CD14-positive monocyte (primary cell): ENCODE results near the gene DPH7. TPM values are rescaled to one million over a fixed set of nuclear protein-coding genes. Genes with fewer than 3 reads are reported as not detected.

ENCODE experiments used
- DNase-seq, 3 donors: peaks; one replicate each; pipeline ENCODE4 v3.0.0-alpha.2; 2011 to 2022
- H2AFZ ChIP-seq: 2 replicates; pipeline ENCODE4 v1.6.0; 2012; ENCODE audit warnings: mild to moderate bottlenecking, low read depth, low read length, inconsistent platforms; ENCODE audit not compliant: insufficient read depth, poor library complexity, severe bottlenecking
- H3K27ac ChIP-seq, 2 donors: 1 replicate in 1 of 2; 2 replicates in 1 of 2; pipeline ENCODE4 v1.5.1; 2012 to 2013; ENCODE audit warnings: low read length in 2 of 2, control low read depth in 1 of 2, inconsistent platforms in 1 of 2, low read depth in 1 of 2, mild to moderate bottlenecking in 1 of 2
- H3K27me3 ChIP-seq, 2 donors: one replicate each; pipeline versions ENCODE4 v1.6.0 to v1.6.1; 2011 to 2013; ENCODE audit warnings: low read length in 2 of 2; ENCODE audit not compliant: control insufficient read depth in 2 of 2, insufficient read depth in 2 of 2
- H3K36me3 ChIP-seq, 2 donors: replicated peaks in 1 of 2; 1 replicate in 1 of 2; 2 replicates in 1 of 2; pipeline versions ENCODE4 v1.5.1 to v1.6.1; 2012 to 2013; ENCODE audit warnings: low read length in 2 of 2, control low read depth in 1 of 2, inconsistent platforms in 1 of 2, mild to moderate bottlenecking in 1 of 2; ENCODE audit not compliant: insufficient read depth in 2 of 2, control insufficient read depth in 1 of 2
- H3K4me1 ChIP-seq, 2 donors: 1 replicate in 1 of 2; 2 replicates in 1 of 2; pipeline versions ENCODE4 v1.5.1 to v1.6.1; 2012 to 2013; ENCODE audit warnings: low read length in 2 of 2, control low read depth in 1 of 2, inconsistent platforms in 1 of 2, mild to moderate bottlenecking in 1 of 2, moderate library complexity in 1 of 2; ENCODE audit not compliant: insufficient read depth in 2 of 2, control insufficient read depth in 1 of 2
- H3K4me2 ChIP-seq: replicated peaks from 2 replicates; pipeline ENCODE3; 2012; ENCODE audit warnings: low read length, moderate library complexity, mild to moderate bottlenecking; ENCODE audit not compliant: poor library complexity, severe bottlenecking; ENCODE audit errors: extremely low read depth
- H3K4me3 ChIP-seq, 3 experiments: fragments of 200-600 bp in 1 of 3; sonication (generic) in 1 of 3; replicated peaks in 1 of 3; 1 replicate in 2 of 3; 2 replicates in 1 of 3; pipeline ENCODE4 v1.5.1; 2011 to 2013; ENCODE audit warnings: low read length in 3 of 3, mild to moderate bottlenecking in 3 of 3, control low read depth in 2 of 3, low read depth in 2 of 3, inconsistent platforms in 1 of 3, moderate library complexity in 1 of 3
- H3K79me2 ChIP-seq: 2 replicates; pipeline ENCODE4 v1.6.0; 2012; ENCODE audit warnings: mild to moderate bottlenecking, control low read depth, inconsistent platforms, low read length, moderate library complexity; ENCODE audit not compliant: insufficient read depth
- H3K9ac ChIP-seq: 2 replicates; pipeline ENCODE4 v1.6.0; 2017; ENCODE audit warnings: low read length, mild to moderate bottlenecking; ENCODE audit not compliant: insufficient read depth, poor library complexity, severe bottlenecking
- H3K9me3 ChIP-seq, 2 donors: replicated peaks in 1 of 2; 1 replicate in 1 of 2; 2 replicates in 1 of 2; pipeline versions ENCODE4 v1.5.1 to v1.6.1; 2012 to 2013; ENCODE audit warnings: low read length in 2 of 2, control low read depth in 1 of 2; ENCODE audit not compliant: control insufficient read depth in 1 of 2, insufficient read depth in 1 of 2
- H4K20me1 ChIP-seq: 2 replicates; pipeline ENCODE4 v1.6.0; 2012; ENCODE audit warnings: mild to moderate bottlenecking, low read length, control low read depth, moderate library complexity; ENCODE audit not compliant: insufficient read depth
- H3K27ac Mint-ChIP-seq, 7 donors: one replicate each; pipeline ENCODE4 v1.8.0; 2020; ENCODE audit warnings: mild to moderate bottlenecking in 7 of 7, mixed read lengths in 7 of 7, moderate library complexity in 6 of 7, inconsistent platforms in 2 of 7
- H3K27me3 Mint-ChIP-seq, 3 donors: one replicate each; pipeline ENCODE4 v1.8.0; 2021 to 2022; ENCODE audit warnings: low read depth in 3 of 3, mild to moderate bottlenecking in 3 of 3, mixed read lengths in 3 of 3, moderate library complexity in 3 of 3, inconsistent platforms in 1 of 3
- H3K36me3 Mint-ChIP-seq, 2 donors: one replicate each; pipeline ENCODE4 v1.8.0; 2020; ENCODE audit warnings: mixed read lengths in 2 of 2, inconsistent platforms in 1 of 2, mild to moderate bottlenecking in 1 of 2
- H3K4me1 Mint-ChIP-seq: one replicate; pipeline ENCODE4 v1.8.0; 2020; ENCODE audit warnings: mild to moderate bottlenecking, mixed read lengths
- H3K4me3 Mint-ChIP-seq, 2 donors: one replicate each; pipeline ENCODE4 v1.8.0; 2020; ENCODE audit warnings: mild to moderate bottlenecking in 2 of 2, mixed read lengths in 2 of 2, moderate library complexity in 1 of 2
- H3K9me3 Mint-ChIP-seq, 7 donors: one replicate each; pipeline ENCODE4 v1.8.0; 2020 to 2022; ENCODE audit warnings: mixed read lengths in 7 of 7, mild to moderate bottlenecking in 6 of 7, moderate library complexity in 6 of 7, inconsistent platforms in 2 of 7
- CTCF ChIP-seq: fragments of 200-600 bp; IDR thresholded peaks from one replicate; pipeline ENCODE4 v1.8.0; 2022; ENCODE audit warnings: antibody characterized with exemption, mild to moderate bottlenecking
- WGBS: methylation state at CpG from one replicate; pipeline ENCODE4 v1.1.5; 2013; ENCODE audit warnings: missing lambda C conversion rate; ENCODE audit not compliant: insufficient coverage; 5-methylcytosine and 5-hydroxymethylcytosine counted together
- intact Hi-C, 2 donors: fragments of 100-400 bp; cut with micrococcal nuclease; formaldehyde crosslinking; loops; one replicate each; pipeline versions ENCODE4 v1.15.0 to v1.15.1; 2023
- polyA plus RNA-seq, 3 donors: library from polyadenylated mRNA; depleted of rRNA in 1 of 3; unstranded in 2 of 3; stranded (reverse) in 1 of 3; fragments of 300-500 nt in 2 of 3; fragments of >200 nt in 1 of 3; fragmentation: Illumina TruSeq in 2 of 3; gene quantifications; 1 replicate in 2 of 3; 2 replicates in 1 of 3; pipeline ENCODE4 v1.2.3, GENCODE V29; 2012 to 2021

DPH7 gene
- polyA plus RNA-seq, 3 donors = 13.1 to 45.6 (median 14.2) TPM

DNA sequence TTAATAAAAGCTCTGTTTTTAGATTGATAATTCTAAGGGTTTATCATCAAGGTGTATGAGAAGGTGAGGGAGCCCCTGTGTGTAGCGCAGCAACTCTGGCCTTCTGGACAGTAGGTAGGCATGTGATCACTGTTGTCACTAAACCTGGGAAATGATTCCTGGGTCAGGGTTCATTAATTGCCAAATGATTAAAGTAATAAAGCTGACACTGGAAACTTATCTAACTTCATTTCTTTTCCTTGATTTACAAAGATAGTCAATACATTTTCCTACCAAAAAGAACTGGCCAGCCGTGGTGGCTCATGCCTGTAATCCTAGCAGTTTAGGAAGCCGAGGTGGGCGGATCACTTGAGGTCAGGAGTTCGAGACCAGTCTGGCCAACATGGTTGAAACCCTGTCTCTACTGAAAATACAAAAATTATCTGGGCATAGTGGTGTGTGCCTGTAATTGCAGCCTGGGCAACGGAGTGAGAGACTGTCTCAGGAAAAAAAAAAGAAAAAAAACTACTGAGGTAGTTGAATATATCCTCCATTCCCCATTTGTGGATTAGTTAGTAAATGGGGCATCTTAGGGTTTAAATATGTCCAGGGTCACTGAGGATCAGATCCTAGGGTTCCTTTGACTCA is 42.5 kb upstream of the DPH7 start:
- Mint-ChIP-seq H3K9me3 (no peaks in the 10 kb centered on the region), H3K27ac (peak overlapping the region in 2 of 7 donors; percentile 1 to 37), H3K4me3 (no peak overlapping the region), H3K27me3 (no peaks in the 10 kb centered on the region), H3K4me1 (peaks cover 45% of the 10 kb centered on the region), H3K36me3 (peaks cover 5 to 25% of the 10 kb centered on the region in 2 donors)
- Histone ChIP-seq H4K20me1 (peaks cover 77% of the 10 kb centered on the region), H3K4me2 (no peak overlapping the region), H2AFZ (no peak overlapping the region), H3K27ac (no peak overlapping the region), H3K4me3 (no peak overlapping the region), H3K27me3 (no peaks in the 10 kb centered on the region), H3K9ac (no peak overlapping the region), H3K9me3 (no peaks in the 10 kb centered on the region), H3K36me3 (peaks cover 4 to 13% of the 10 kb centered on the region in 2 donors), H3K79me2 (peaks cover 93% of the 10 kb centered on the region), H3K4me1 (peaks cover 46 to 58% of the 10 kb centered on the region in 2 donors)
- intact Hi-C loops = no loop called here
- DNase-seq = no peak
- 74% methylated on average over 2 of the region's 6 CpGs for WGBS
- peak; percentile 48 for TF ChIP-seq CTCF

- Histone ChIP-seq H3K36me3 (peaks cover 7 to 20% of the 10 kb centered on the region in 2 donors), H3K4me1 (peaks cover 40 to 52% of the 10 kb centered on the region in 2 donors), H3K9me3 (no peaks in the 10 kb centered on the region), H3K4me2 (no peak overlapping the region), H4K20me1 (peaks cover 78% of the 10 kb centered on the region), H3K9ac (no peak overlapping the region), H2AFZ (no peak overlapping the region), H3K27ac (peak overlapping the region in 1 of 2 donors; percentile 53), H3K79me2 (peaks cover 90% of the 10 kb centered on the region), H3K4me3 (peak overlapping the region in 1 of 3 experiments; percentile 33), H3K27me3 (no peaks in the 10 kb centered on the region)
- H3K9me3 Mint-ChIP-seq = no peaks in the 10 kb centered on the region
- H3K4me3 Mint-ChIP-seq = peak overlapping the region in 1 of 2 donors; percentile 7
- TF ChIP-seq CTCF = no peak
- DNase-seq = no peak
- H3K27ac Mint-ChIP-seq = no peak overlapping the region
- 65% methylated on average over 5 of the region's 7 CpGs for WGBS
- peaks cover 44% of the 10 kb centered on the region for H3K4me1 Mint-ChIP-seq
- intact Hi-C loops = no loop called here
- H3K36me3 Mint-ChIP-seq = peaks cover 5 to 29% of the 10 kb centered on the region in 2 donors
- H3K27me3 Mint-ChIP-seq = no peaks in the 10 kb centered on the region
Measured at GRCh38 chr9:137620581-137620980, 41.9 kb upstream of the DPH7 start.
